ENCODE measurements around the gene AHCYL2. TPM values are rescaled to one million over a fixed set of nuclear protein-coding genes. Genes with fewer than 3 reads are reported as not detected.
"Not testable (repeated sequence)": the region's sequence is repeated elsewhere in the genome, so short reads cannot be mapped to it uniquely, and the experiment has no call there.

The AHCYL2 gene
- total RNA-seq, 2 donors from 2014 or later, result 30.8 to 31.4 TPM

GRCh38 chr7:129347330-129347729 lies 122.5 kb downstream of the AHCYL2 start:
- no peak overlapping the region for H3K27ac Mint-ChIP-seq
- H3K27ac ChIP-seq (ENCODE audit: low read depth, low read length), result no peak overlapping the region

GRCh38 chr7:129348023-129348740 lies 123.4 kb downstream of the AHCYL2 start:
- no peaks in the 10 kb centered on the region for H3K9me3 ChIP-seq (ENCODE audit: control insufficient read depth, low read length)
- H3K4me1 Mint-ChIP-seq, result no peaks in the 10 kb centered on the region
- H3K27ac Mint-ChIP-seq, result no peak overlapping the region
- no peaks in the 10 kb centered on the region for H3K36me3 ChIP-seq (ENCODE audit: control insufficient read depth, insufficient read depth, low read length)
- H3K27ac ChIP-seq (ENCODE audit: low read depth, low read length), result no peak overlapping the region
- H3K4me1 ChIP-seq (ENCODE audit: control insufficient read depth, insufficient read depth, low read length), result no peaks in the 10 kb centered on the region
- TF ChIP-seq, protein P1, sequence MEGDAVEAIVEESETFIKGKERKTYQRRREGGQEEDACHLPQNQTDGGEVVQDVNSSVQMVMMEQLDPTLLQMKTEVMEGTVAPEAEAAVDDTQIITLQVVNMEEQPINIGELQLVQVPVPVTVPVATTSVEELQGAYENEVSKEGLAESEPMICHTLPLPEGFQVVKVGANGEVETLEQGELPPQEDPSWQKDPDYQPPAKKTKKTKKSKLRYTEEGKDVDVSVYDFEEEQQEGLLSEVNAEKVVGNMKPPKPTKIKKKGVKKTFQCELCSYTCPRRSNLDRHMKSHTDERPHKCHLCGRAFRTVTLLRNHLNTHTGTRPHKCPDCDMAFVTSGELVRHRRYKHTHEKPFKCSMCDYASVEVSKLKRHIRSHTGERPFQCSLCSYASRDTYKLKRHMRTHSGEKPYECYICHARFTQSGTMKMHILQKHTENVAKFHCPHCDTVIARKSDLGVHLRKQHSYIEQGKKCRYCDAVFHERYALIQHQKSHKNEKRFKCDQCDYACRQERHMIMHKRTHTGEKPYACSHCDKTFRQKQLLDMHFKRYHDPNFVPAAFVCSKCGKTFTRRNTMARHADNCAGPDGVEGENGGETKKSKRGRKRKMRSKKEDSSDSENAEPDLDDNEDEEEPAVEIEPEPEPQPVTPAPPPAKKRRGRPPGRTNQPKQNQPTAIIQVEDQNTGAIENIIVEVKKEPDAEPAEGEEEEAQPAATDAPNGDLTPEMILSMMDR (conservative IDR thresholded peaks at IDR 0.05), result no peak
- H3K4me3 Mint-ChIP-seq, result no peak overlapping the region
- no peak overlapping the region for H3K4me3 ChIP-seq (ENCODE audit: low read length)
- H3K27me3 Mint-ChIP-seq (ENCODE audit: insufficient read depth), result no peaks in the 10 kb centered on the region
- no peak for DNase-seq
- H3K36me3 Mint-ChIP-seq (ENCODE audit: low read depth), result no peaks in the 10 kb centered on the region
- WGBS, 2 experiments (ENCODE audit: insufficient coverage in 1 of 2, insufficient read length in 1 of 2), result 25 to 70% methylated on average over 1 to 2 of the region's 2 CpGs
- H3K9me3 Mint-ChIP-seq, result no peaks in the 10 kb centered on the region
- H3K9ac ChIP-seq (ENCODE audit: extremely low read depth, low read length, poor library complexity, severe bottlenecking), result no peak overlapping the region
- H3K27me3 ChIP-seq (ENCODE audit: control insufficient read depth, insufficient read depth, low read length, poor library complexity, severe bottlenecking), result no peaks in the 10 kb centered on the region

More at GRCh38 chr7:129347330-129347729, 122.5 kb downstream of the AHCYL2 start:
- Mint-ChIP-seq H3K27me3 (ENCODE audit: insufficient read depth) (no peaks in the 10 kb centered on the region), H3K4me3 (no peak overlapping the region), H3K4me1 (no peaks in the 10 kb centered on the region), H3K9me3 (no peaks in the 10 kb centered on the region), H3K36me3 (ENCODE audit: low read depth) (no peaks in the 10 kb centered on the region)
- Histone ChIP-seq H3K4me3 (ENCODE audit: low read length) (no peak overlapping the region), H3K9ac (ENCODE audit: extremely low read depth, low read length, poor library complexity, severe bottlenecking) (no peak overlapping the region), H3K4me1 (ENCODE audit: control insufficient read depth, insufficient read depth, low read length) (no peaks in the 10 kb centered on the region), H3K36me3 (ENCODE audit: control insufficient read depth, insufficient read depth, low read length) (no peaks in the 10 kb centered on the region), H3K27me3 (ENCODE audit: control insufficient read depth, insufficient read depth, low read length, poor library complexity, severe bottlenecking) (no peaks in the 10 kb centered on the region), H3K9me3 (ENCODE audit: control insufficient read depth, low read length) (no peaks in the 10 kb centered on the region)
- TF ChIP-seq, protein P1 (conservative IDR thresholded peaks at IDR 0.05), result no peak
- DNase-seq, result no peak
- 87 to 100% methylated on average over 2 of the region's 2 CpGs for WGBS, 2 experiments (ENCODE audit: insufficient coverage in 1 of 2, insufficient read length in 1 of 2)

- no peak overlapping the region for H3K9ac ChIP-seq (ENCODE audit: extremely low read depth, low read length, poor library complexity, severe bottlenecking)
- Mint-ChIP-seq H3K27me3 (ENCODE audit: insufficient read depth) (no peaks in the 10 kb centered on the region), H3K36me3 (ENCODE audit: low read depth) (no peaks in the 10 kb centered on the region), H3K4me3 (no peak overlapping the region), H3K4me1 (no peaks in the 10 kb centered on the region), H3K27ac (no peak overlapping the region), H3K9me3 (no peaks in the 10 kb centered on the region)
- H3K36me3 ChIP-seq (ENCODE audit: control insufficient read depth, insufficient read depth, low read length), result no peaks in the 10 kb centered on the region
- TF ChIP-seq, protein P1 (conservative IDR thresholded peaks at IDR 0.05), result no peak
- no peaks in the 10 kb centered on the region for H3K27me3 ChIP-seq (ENCODE audit: control insufficient read depth, insufficient read depth, low read length, poor library complexity, severe bottlenecking)
- H3K27ac ChIP-seq (ENCODE audit: low read depth, low read length), result no peak overlapping the region
- H3K4me3 ChIP-seq (ENCODE audit: low read length), result no peak overlapping the region
- no peaks in the 10 kb centered on the region for H3K9me3 ChIP-seq (ENCODE audit: control insufficient read depth, low read length)
- no peaks in the 10 kb centered on the region for H3K4me1 ChIP-seq (ENCODE audit: control insufficient read depth, insufficient read depth, low read length)
- 87 to 93% methylated on average over 2 to 3 of the region's 3 CpGs for WGBS, 2 experiments (ENCODE audit: insufficient coverage in 1 of 2, insufficient read length in 1 of 2)
- DNase-seq, result no peak
These were observed 126.5 kb downstream of the AHCYL2 start for GRCh38 chr7:129351320-129351719.

- H3K27ac ChIP-seq (ENCODE audit: low read depth, low read length); H3K4me1 ChIP-seq (ENCODE audit: control insufficient read depth, insufficient read depth, low read length); DNase-seq; H3K9me3 ChIP-seq (ENCODE audit: control insufficient read depth, low read length); H3K9ac ChIP-seq (ENCODE audit: extremely low read depth, low read length, poor library complexity, severe bottlenecking); H3K27me3 ChIP-seq (ENCODE audit: control insufficient read depth, insufficient read depth, low read length, poor library complexity, severe bottlenecking); H3K4me3 Mint-ChIP-seq; H3K36me3 ChIP-seq (ENCODE audit: control insufficient read depth, insufficient read depth, low read length); H3K27ac Mint-ChIP-seq; H3K4me1 Mint-ChIP-seq; H3K9me3 Mint-ChIP-seq; H3K36me3 Mint-ChIP-seq (ENCODE audit: low read depth); H3K4me3 ChIP-seq (ENCODE audit: low read length); H3K27me3 Mint-ChIP-seq (ENCODE audit: insufficient read depth): not testable (repeated sequence)
- 90 to 91% methylated on average over 3 to 5 of the region's 5 CpGs for WGBS, 2 experiments (ENCODE audit: insufficient coverage in 1 of 2, insufficient read length in 1 of 2)
These were observed 128.3 kb downstream of the AHCYL2 start for GRCh38 chr7:129353104-129353503.

Data from endodermal cell (in vitro differentiated cells).